ENCODE data around the gene PLCL2.

GRCh38 chr3:16907243-16907642 lies 22.5 kb downstream of the PLCL2 start:
- TF ChIP-seq POLR2AphosphoS5 (IDR thresholded peaks at IDR 0.05): no peak
- TF ChIP-seq, protein P1, sequence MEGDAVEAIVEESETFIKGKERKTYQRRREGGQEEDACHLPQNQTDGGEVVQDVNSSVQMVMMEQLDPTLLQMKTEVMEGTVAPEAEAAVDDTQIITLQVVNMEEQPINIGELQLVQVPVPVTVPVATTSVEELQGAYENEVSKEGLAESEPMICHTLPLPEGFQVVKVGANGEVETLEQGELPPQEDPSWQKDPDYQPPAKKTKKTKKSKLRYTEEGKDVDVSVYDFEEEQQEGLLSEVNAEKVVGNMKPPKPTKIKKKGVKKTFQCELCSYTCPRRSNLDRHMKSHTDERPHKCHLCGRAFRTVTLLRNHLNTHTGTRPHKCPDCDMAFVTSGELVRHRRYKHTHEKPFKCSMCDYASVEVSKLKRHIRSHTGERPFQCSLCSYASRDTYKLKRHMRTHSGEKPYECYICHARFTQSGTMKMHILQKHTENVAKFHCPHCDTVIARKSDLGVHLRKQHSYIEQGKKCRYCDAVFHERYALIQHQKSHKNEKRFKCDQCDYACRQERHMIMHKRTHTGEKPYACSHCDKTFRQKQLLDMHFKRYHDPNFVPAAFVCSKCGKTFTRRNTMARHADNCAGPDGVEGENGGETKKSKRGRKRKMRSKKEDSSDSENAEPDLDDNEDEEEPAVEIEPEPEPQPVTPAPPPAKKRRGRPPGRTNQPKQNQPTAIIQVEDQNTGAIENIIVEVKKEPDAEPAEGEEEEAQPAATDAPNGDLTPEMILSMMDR (IDR thresholded peaks at IDR 0.05): no peak

Measured in prostate gland (tissue), 2 donors.